T47D (cell line): ENCODE results near the gene DALRD3.

Experiments
- DNase-seq, 2 experiments: peaks; one replicate each; pipeline versions ENCODE4 v3.0.0 to v3.0.0-alpha.2; 2011 to 2012; ENCODE audit warnings: low read depth in 1 of 2, low spot score in 1 of 2
- JUND ChIP-seq: IDR thresholded peaks from 2 replicates; pipeline ENCODE4 v1.6.1; 2012; ENCODE audit warnings: low read depth
- in situ Hi-C: cut with HindIII; loops from 2 replicates; pipeline ENCODE4 v1.10.0; 2016; ENCODE audit warnings: low sequenced_read_pairs, low pct_unique_long_range_greater_than_20kb

Gene DALRD3

GRCh38 chr3:49017971-49018706 lies at the start of gene DALRD3:
TSS of gene DALRD3 (minus strand) at chr3:49018580. CDS start at chr3:49018564, 16 bp downstream.
- peak; percentile 48 to 89 for DNase-seq
- peak; percentile 14 for TF ChIP-seq JUND
- in situ Hi-C loops = no loop called here

GRCh38 chr3:49058011-49058410 lies 39.6 kb upstream of the DALRD3 start:
- no peak for TF ChIP-seq JUND
- no peak for DNase-seq
- in situ Hi-C loops = no loop called here

- in situ Hi-C loops = no loop called here
- TF ChIP-seq JUND = no peak
- no peak for DNase-seq
Measured at GRCh38 chr3:49057268-49057667, 38.9 kb upstream of the DALRD3 start.

- DNase-seq = no peak
- in situ Hi-C loops = no loop called here
- TF ChIP-seq JUND = no peak
Measured at GRCh38 chr3:49054344-49054862, 36.0 kb upstream of the DALRD3 start.

GRCh38 chr3:49053543-49053942 lies 35.2 kb upstream of the DALRD3 start:
- no peak for DNase-seq
- in situ Hi-C loops = no loop called here
- no peak for TF ChIP-seq JUND

- no peak for DNase-seq
- no peak for TF ChIP-seq JUND
- in situ Hi-C loops = no loop called here
Measured at GRCh38 chr3:49035281-49035680, 16.9 kb upstream of the DALRD3 start.

- no peak for TF ChIP-seq JUND
- DNase-seq = no peak
- in situ Hi-C loops = no loop called here
Measured at GRCh38 chr3:49034650-49035049, 16.3 kb upstream of the DALRD3 start.

GRCh38 chr3:49032646-49033304 lies 14.4 kb upstream of the DALRD3 start:
- DNase-seq = no peak
- in situ Hi-C loops = no loop called here
- TF ChIP-seq JUND = no peak

GRCh38 chr3:49030321-49030720 lies 11.9 kb upstream of the DALRD3 start:
- no peak for DNase-seq
- TF ChIP-seq JUND = no peak
- in situ Hi-C loops = no loop called here

GRCh38 chr3:49029563-49029884 lies 11.1 kb upstream of the DALRD3 start:
- no peak for DNase-seq
- TF ChIP-seq JUND = no peak
- in situ Hi-C loops = no loop called here

- DNase-seq = peak in 1 of 2 experiments; percentile 93
- in situ Hi-C loops = no loop called here
- no peak for TF ChIP-seq JUND
Measured at GRCh38 chr3:49028673-49029562, 10.5 kb upstream of the DALRD3 start, which contains the start of gene IMPDH2. TSS of gene IMPDH2 (minus strand) at chr3:49029398. CDS start at chr3:49029350, 48 bp downstream.

- TF ChIP-seq JUND = no peak
- DNase-seq = no peak
- in situ Hi-C loops = no loop called here
Measured at GRCh38 chr3:49028298-49028672, 9.9 kb upstream of the DALRD3 start.

- no peak for DNase-seq
- no peak for TF ChIP-seq JUND
- in situ Hi-C loops = no loop called here
Measured at GRCh38 chr3:49027634-49028033, 9.3 kb upstream of the DALRD3 start.
